ENCODE measurements around the gene SLC2A4RG. TPM values are rescaled to one million over a fixed set of nuclear protein-coding genes. Genes with fewer than 3 reads are reported as not detected.

The SLC2A4RG gene
- total and polyA plus RNA-seq, 2 of the 13 experiments (the other 11 are each of a cell fraction or from before 2014, with no cell fraction given): 91.4 to 95.9 TPM

DNA sequence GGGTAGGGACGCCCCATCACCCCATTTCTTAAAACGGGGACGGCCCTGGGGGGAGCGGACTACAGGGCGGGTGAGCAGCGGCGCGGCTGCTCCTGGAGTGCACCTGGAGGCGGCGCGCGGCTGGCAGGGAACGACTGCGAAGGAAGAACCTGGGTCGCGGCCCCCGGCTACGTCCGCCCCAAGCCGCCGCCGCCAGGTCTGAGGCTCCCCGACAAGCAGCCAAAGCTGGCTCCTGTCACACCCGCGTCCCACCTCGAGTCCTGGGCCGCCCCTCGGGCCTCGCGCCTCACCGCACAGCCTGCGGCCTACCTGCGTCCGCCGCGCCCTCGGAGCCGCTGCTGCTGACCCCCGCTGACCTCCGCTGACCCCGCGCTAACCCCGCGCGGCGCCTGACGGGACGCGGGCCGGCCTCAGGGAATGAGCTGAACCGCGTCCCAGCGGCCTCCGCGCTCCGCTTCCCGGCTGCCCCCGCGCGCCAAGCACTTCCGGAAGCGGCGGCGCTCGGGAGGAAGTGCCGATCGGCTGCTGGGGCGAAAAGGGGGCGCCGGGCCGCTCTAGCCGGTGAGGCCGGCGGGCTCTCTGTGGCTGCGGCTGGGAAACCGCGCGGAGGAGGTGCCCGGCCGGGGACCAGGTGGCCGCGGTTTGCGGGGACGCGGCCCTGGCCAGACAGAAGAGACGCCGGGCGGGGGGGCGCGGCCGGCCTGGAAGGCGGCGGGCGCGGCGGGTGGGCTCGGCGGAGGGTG lies 31.8 kb upstream of the SLC2A4RG start, which contains the start of the genes ARFRP1 and ZGPAT (continued):
- TF ChIP-seq AGO1 (IDR thresholded peaks at IDR 0.05; ENCODE audit: low read depth, low read length, poor library complexity, severe bottlenecking) (peak; percentile 41), ZNF34 (CRISPR knock-in tag; IDR thresholded peaks at IDR 0.05; ENCODE audit: borderline replicate concordance) (peak; percentile 37; the same call in 1 of the 2 replicates), MIER3 (CRISPR knock-in tag; IDR thresholded peaks at IDR 0.05; ENCODE audit: borderline replicate concordance) (peak; percentile 92), ZNF713 (CRISPR knock-in tag; IDR thresholded peaks at IDR 0.05) (0 out of 2 replicates have a peak, but pooled peaks have one; percentile 62), SIX1 (CRISPR knock-in tag; IDR thresholded peaks at IDR 0.05; ENCODE audit: borderline replicate concordance) (no peak; the same call in 1 of the 2 replicates), HBP1 (CRISPR knock-in tag; IDR thresholded peaks at IDR 0.05; ENCODE audit: low read depth) (peak; percentile 98), MYPOP (CRISPR knock-in tag; IDR thresholded peaks at IDR 0.05) (peak; percentile 80; the same call in 1 of the 2 replicates), KDM1A (CRISPR knock-in tag; IDR thresholded peaks at IDR 0.05) (peak; percentile 81; the same call in 1 of the 2 replicates), MAZ (IDR thresholded peaks at IDR 0.05; ENCODE audit: borderline replicate concordance, low read depth, low read length) (no peak; the same call in none of the 2 replicates), MAZ (CRISPR knock-in tag; IDR thresholded peaks at IDR 0.05; ENCODE audit: low read depth) (peak; percentile 99), ZBTB7A (CRISPR knock-in tag; IDR thresholded peaks at IDR 0.05) (peak; percentile 83), ZNF775 (CRISPR knock-in tag; IDR thresholded peaks at IDR 0.05; ENCODE audit: borderline replicate concordance) (0 out of 2 replicates have a peak, but pooled peaks have one; percentile 35), ZNF563 (CRISPR knock-in tag; IDR thresholded peaks at IDR 0.05) (peak; percentile 99), DMTF1 (CRISPR knock-in tag; IDR thresholded peaks at IDR 0.05) (no peak), NPAS2 (CRISPR knock-in tag; IDR thresholded peaks at IDR 0.05; ENCODE audit: borderline replicate concordance) (no peak), ZNF446 (CRISPR knock-in tag; IDR thresholded peaks at IDR 0.05) (peak; percentile 91)
- TF ChIP-seq, protein P1, sequence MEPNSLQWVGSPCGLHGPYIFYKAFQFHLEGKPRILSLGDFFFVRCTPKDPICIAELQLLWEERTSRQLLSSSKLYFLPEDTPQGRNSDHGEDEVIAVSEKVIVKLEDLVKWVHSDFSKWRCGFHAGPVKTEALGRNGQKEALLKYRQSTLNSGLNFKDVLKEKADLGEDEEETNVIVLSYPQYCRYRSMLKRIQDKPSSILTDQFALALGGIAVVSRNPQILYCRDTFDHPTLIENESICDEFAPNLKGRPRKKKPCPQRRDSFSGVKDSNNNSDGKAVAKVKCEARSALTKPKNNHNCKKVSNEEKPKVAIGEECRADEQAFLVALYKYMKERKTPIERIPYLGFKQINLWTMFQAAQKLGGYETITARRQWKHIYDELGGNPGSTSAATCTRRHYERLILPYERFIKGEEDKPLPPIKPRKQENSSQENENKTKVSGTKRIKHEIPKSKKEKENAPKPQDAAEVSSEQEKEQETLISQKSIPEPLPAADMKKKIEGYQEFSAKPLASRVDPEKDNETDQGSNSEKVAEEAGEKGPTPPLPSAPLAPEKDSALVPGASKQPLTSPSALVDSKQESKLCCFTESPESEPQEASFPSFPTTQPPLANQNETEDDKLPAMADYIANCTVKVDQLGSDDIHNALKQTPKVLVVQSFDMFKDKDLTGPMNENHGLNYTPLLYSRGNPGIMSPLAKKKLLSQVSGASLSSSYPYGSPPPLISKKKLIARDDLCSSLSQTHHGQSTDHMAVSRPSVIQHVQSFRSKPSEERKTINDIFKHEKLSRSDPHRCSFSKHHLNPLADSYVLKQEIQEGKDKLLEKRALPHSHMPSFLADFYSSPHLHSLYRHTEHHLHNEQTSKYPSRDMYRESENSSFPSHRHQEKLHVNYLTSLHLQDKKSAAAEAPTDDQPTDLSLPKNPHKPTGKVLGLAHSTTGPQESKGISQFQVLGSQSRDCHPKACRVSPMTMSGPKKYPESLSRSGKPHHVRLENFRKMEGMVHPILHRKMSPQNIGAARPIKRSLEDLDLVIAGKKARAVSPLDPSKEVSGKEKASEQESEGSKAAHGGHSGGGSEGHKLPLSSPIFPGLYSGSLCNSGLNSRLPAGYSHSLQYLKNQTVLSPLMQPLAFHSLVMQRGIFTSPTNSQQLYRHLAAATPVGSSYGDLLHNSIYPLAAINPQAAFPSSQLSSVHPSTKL (CRISPR knock-in tag; IDR thresholded peaks at IDR 0.05): peak; percentile 70; the same call in 1 of the 2 replicates
- TF ChIP-seq, protein P2, sequence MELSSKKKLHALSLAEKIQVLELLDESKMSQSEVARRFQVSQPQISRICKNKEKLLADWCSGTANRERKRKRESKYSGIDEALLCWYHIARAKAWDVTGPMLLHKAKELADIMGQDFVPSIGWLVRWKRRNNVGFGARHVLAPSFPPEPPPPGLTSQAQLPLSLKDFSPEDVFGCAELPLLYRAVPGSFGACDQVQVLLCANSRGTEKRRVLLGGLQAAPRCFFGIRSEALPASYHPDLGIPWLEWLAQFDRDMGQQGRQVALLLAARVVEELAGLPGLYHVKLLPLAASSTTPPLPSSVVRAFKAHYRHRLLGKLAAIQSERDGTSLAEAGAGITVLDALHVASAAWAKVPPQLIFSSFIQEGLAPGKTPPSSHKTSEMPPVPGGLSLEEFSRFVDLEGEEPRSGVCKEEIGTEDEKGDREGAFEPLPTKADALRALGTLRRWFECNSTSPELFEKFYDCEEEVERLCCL (CRISPR knock-in tag; IDR thresholded peaks at IDR 0.05; ENCODE audit: borderline replicate concordance): no peak

Measured in HepG2 (cell line).